GM18508 (cell line): ENCODE data around the gene CDC42EP1.
"Not testable (repeated sequence)": the region's sequence is repeated elsewhere in the genome, so short reads cannot be mapped to it uniquely, and the experiment has no call there.

ENCODE experiments used
- ATAC-seq: cut with Tn5 transposase; IDR thresholded peaks from one replicate; pipeline ENCODE4 v1.9.1; 2021; ENCODE audit warnings: moderate number of reproducible peaks; ENCODE audit not compliant: insufficient read depth, unreplicated experiment

Gene CDC42EP1, protein sequence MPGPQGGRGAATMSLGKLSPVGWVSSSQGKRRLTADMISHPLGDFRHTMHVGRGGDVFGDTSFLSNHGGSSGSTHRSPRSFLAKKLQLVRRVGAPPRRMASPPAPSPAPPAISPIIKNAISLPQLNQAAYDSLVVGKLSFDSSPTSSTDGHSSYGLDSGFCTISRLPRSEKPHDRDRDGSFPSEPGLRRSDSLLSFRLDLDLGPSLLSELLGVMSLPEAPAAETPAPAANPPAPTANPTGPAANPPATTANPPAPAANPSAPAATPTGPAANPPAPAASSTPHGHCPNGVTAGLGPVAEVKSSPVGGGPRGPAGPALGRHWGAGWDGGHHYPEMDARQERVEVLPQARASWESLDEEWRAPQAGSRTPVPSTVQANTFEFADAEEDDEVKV

DNA sequence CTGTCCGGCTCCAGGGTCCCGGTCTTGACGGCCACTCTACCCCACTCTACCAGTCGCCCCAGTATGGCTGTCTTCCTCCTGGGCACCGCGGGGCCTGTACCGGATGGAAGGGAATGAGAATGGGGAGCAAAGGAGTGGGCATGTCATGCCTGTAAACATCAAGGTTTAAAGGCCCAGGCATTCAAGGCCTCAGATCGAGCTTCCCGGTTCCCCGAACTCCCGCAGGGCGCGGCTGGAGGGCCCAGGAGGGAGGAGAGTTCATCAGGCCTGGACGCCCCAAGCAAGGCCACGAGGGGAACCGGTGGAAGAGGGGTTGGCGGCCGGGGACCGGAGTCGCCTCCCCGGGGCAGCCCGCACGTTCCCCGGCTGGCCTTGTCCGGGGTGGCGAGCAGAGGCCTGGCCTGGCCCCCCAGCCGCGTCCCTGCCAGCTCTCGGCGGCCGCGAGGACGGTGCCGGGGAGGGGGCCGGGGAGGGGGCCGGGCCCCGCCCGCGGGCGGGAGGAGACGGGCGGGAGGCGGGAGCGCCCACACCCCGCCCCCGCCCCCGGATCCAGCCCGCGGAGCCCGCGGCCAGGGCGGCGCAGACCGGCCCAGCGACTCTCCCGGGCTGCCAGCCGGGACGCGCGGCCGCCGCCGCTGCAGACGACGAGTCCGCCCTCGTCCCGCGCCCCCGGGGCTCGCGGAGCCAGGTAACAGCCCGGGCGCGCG, at the start of gene CDC42EP1:
Gene CDC42EP1, plus strand, starts transcription at position 580 of the 707 bp plus-strand sequence. CDS start 5,870 bp downstream, outside the sequence.
- no peak for ATAC-seq

DNA sequence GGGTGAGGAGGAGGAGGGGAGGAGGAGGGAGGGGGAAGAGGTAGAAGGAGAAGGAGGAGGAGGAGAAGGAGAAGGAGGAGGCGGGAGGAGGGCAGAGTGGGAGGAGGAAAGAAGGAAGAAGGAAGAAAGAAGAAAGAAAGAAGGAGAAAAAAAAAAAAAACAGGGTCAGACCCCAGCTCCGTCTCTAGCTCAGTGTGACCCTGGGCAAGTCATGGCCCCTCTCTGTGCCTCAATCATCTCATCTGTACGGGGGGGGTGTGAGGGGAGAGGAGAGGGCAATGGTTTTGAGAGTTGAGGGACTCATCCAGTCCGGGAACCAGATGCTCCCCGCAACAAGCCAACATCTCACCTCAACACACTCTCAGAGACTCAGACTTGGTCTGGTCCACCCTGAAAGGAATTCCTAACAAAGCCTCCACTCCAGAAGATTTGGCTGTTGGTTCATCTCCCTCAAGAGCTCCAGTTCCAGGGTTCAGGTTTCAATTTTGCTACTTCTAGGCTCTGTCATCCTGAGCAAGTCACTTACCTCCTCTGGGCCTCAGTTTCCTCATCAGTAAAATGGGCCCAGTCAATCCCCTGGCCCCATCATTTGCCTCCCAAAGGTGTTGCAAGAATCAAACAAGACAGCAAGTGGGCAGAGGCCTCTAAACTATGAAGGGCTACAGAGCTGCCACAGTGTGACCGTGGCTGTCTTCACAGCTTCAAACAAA, 48.7 kb upstream of the CDC42EP1 start:
- ATAC-seq = no peak

DNA sequence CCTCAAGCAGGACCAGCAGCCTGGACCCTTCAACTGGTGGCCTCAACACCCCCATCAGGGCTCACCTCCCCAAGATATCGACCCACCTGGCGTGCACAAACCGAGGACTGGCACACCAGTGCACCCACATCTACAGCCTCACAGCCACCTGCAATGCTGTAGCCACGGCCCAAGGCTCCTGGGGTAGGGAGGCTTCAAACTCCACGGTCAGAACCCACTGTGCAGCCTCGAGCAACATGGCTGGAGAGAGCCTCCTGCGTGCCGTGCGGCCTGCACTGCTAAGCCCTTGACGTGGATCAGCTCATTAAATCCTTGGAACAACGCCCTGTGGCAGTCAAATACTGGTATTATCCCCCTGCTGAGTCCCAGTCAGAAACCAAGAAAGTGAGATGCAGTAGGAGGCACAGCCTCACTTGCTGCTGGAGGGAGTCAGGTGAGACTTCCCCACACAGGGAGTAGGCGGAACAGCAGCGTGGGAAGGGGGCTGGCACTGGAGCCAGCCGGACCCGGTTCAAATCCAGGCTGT, 45.7 kb upstream of the CDC42EP1 start:
- ATAC-seq = no peak

DNA sequence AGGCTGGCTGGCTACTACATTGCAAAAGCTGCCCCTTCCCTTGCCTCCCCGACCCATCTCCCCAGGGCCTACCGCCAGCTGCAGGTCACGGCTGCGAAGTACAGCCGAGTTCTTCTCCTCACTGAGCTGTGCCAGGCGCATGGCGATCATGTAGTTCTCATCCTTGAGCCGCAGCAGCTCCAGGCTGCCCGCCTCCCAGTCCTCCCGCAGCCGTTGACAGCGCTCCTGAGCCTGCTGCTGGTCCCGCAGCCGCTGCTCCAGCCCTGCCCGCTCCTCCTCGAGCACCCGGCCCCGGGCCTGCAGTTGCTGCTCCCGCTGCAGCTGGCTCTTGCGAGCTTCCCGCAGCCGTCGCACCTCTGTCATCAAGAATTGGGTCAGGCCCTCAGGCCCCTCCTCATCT, 44.4 kb upstream of the CDC42EP1 start:
- ATAC-seq = no peak

DNA sequence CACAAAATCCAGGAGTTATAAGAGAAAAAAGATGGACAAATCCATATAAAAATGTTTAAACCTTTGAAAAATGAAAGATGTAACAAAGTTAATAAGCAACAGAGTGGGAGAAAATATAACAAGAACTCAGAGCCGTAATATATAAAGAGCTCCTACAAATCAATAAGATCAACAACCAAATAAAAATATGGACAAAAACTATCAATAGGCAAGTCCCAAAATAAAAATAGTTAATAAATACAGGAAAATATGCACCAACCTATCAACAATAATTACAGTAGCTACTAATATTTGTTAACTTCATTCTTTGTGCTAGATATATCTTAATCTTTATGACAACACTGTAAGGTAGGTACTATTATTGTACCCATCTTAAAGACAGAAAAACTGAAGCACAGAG, 43.8 kb upstream of the CDC42EP1 start:
- ATAC-seq = no peak

DNA sequence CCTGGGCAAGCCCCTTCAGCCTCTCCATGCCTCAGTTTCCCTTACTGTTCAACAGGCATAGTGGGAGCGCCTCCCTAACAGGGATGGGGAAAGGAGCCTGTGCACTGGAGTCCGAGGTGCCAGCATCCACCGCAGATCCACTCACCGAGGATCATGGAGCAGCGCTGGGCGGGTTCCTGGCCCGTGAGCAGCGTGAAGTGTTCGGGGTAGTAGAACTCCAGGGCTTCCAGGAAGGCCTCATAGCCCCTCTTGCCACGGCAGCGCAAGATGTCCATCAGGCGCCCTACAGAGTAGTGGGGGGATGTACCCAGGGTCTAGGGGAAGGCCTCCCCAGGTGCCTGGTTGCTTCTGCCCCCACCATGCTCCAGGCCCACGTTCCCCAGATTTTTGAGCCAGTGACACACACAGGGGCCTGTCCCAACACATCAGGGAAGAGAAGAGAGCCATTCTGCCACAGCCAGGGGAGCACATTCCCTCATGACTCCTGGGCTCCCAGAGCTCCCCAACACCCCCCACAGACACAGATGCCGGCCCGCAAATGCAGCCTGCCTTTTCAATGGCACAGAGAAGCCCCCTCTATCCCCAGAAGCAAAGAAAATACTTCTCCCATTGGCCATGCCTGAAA, 42.3 kb upstream of the CDC42EP1 start:
- ATAC-seq = no peak

DNA sequence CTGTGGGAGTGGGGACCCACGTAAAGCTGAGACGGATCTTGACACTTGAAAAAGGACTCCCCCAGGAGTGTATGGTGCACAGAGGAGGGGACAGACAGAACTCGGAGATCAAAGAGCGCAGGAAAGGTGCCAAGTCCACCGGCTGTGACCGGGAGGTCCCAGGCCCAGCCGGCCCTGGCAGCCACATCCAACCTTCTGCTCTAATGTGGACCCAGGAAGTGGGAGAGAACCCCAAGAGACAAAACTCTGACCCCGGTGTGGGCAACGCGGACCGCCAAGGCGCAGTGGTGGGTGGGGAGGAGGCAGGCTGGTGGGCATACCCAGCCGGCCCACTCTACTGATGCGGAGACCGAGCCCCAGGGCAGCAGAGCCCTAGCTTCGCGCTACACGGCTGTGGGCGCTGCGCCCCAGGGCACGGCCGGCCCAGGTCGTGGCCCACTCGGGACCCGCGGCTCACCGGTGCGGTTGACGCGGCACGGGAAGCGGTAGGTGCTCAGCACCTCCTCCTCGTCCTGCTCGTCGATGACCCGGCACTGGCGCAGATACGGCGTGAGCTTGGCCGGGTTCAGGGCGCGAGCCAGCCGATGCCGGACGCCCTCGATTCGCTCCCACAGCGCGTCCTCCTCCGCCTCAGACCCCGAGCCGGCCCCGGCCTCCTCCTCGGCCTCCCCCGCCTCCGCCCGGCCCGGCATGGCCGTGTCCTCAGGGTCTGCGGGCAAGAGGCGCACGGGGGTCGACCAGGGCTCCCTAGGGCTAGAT, 41.6 kb upstream of the CDC42EP1 start:
- ATAC-seq = no peak

DNA sequence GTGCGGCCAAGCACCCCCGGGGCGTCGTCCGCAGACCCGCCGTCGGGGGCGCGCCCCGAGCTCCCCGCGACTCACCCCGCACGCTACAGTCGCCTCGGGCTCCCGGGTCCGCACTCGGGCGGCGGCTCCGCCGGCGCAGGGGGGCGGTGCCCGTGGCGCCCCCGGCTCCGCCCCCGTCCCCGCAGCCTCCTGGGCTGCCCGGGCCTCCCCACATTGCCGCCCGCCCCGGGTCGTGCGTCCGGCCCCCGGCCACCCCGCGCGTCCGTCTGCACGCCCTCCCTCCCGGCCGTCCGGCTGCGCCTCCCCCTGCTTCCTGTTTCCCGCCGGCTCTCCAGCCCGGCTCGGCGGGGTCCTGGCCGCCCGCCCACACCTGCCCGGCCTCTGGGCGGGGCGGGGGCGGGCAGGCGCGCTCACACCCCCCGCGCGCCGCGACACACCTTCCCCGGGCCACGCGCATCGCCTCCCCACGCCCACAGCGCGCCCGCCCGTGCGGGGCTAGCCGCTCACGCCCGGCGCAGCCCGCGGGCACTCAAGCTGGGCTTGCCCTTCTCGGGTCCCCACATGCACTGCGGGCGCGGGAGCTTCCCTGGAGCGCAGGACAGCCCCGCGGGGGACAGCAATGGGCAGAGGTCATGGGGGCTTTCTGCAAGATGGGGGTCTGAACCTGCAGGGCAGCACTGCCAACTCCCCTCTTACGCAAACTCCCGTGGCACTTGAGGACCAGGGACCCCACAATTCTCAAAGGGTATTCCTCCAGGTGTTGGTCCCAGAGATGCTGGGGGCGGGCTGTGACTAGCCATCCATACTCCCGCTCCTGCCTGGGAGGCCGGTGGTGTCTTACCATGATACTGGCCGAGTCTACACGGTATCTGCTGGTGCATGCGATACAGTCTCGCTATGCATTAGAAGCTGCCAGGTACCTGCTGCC, 40.7 kb upstream of the CDC42EP1 start, which contains the start of gene CARD10:
Gene CARD10, minus strand, starts transcription at position 148 of the 928 bp plus-strand sequence. CDS start 215 bp downstream, outside the sequence.
- ATAC-seq = no peak

DNA sequence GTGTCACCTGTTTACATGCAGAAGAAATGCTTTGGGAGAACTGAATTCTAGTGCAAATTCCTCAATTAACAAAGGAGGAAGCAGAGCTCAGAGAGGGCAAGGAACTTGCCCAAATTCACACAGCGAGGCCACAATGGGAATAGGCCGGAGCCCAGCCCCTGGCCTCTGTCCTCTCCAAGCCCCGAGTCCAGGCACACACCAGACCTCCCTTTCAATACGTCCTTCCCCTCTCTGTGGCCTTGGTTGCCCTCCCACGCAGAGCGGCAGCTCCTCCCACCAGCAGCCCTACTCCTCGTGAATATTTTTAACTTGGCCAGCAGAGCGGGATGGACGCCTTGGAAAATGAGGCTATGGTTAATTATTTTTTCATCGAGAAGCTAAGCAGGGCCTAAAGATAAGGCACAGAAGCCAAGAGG, 39.5 kb upstream of the CDC42EP1 start:
- no peak for ATAC-seq

DNA sequence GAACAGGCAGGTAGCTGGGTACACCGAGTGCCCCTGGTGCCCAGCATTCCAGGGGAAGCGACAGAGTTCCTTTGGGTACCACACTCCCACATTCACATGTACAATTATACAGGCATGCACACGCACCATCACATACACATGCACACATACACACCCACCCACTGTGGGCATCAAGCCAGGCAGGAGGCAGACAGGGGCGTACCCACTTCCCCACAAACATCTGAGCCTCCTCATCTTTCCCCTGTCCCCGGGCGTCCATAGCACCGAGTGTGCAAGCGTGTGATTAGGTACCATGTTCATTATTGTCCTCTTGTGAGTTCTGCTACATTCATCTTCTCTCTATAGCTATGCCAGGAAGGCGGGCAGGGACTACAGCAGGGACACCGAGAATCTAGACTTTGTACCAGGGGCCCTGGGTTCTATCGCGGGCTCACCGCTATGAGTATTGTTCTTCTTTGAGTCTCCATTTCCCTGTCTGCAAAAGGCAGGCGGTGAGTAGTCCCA, 39.0 kb upstream of the CDC42EP1 start:
- no peak for ATAC-seq

DNA sequence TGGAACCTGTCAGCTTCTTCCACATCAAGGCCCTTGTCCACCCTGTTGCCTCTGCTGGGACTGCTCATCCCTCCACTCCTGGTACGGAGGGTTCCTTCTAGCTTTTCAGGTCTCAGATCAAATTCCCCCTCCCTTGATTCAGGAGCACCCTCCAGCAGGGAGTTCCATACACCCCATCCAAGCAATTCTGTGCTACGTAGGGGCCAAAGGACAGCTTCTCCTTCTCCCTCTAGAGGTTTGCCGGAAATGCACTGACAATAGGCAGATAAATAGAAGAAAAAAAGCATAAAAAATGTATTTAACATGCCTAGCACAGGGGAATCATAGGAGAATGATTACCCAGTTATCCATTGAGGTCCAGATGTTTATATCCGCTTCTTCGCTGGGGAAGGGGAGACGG, 37.8 kb upstream of the CDC42EP1 start:
- ATAC-seq = no peak

DNA sequence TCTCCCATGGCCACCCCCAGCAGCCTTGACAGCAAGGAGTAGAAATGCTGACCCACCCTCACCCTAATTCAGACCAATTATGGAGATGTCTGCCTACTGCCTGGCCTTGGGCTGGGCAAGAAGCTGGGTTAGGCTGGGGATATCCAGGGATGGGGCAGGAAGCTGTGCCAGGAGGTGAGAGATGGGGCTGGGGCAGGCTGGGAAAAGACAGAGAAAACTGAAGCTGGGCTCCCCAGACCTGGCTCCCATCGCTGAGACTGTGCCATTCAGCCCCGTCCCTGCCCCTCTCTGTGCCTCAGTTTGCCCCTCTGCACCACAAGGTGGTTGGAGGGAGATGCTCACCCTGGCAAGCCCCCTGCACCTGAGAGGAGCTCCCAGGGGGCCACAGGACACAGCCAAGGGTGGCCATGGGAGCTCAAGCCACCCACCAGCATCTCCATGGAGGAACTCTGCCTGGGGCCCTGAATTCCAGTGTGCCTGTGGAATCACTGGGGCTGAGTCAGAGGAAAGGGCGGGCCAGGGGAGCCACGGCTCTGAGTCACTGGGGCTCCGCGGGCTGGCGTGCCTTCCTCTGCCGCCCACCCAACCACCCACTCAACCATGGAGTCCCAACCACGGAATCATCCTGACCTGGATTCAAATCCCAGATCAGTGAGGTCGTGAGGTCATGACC, 35.1 kb upstream of the CDC42EP1 start:
- no peak for ATAC-seq

DNA sequence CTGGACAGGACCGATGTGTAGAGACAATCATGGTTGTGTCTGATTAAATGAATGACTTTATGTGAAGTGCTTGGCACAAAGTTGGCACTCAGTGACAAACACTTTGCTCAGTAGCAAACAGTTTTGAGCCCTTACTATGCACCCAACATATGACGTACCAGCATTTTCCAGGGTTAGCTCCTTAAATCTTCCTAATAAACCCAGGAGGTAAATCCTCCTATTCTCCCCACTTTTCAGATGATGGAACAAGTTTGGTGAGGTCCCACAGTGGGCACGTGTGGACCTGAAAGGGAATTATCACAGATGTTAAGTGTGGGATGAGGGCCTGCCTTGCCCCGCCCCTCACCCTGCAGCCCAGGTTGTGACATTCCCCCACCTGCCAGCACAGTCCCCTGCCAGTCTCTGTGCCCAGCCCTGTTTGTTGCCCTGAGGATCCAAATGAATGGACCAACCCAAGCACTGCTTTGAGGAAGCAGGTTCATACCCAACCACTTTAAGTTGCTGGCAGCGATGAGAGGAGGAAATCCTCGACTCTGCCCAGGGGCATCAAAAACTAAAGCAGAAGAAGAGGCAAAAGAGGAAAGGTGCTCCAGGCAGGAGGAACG, 34.4 kb upstream of the CDC42EP1 start:
- no peak for ATAC-seq

DNA sequence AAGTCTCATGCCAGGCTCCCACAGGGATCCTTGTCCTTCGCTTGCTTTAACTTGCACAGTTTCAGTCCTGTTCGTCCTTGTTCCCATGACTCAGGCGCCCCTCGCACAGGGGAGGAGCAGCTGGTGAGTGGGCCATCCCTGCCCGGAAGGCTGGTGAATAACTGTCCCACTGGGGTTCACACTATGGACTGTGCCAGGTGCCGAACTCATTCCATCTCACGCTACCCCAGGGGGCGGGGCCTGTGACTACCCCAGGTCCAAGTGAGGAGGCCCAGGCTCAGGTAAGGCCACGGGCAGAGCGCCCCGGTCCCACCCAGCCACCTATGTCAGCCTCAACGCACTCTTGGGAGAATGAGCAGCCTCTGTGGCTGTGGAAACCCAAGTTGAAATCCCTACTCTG, 33.9 kb upstream of the CDC42EP1 start:
- no peak for ATAC-seq

DNA sequence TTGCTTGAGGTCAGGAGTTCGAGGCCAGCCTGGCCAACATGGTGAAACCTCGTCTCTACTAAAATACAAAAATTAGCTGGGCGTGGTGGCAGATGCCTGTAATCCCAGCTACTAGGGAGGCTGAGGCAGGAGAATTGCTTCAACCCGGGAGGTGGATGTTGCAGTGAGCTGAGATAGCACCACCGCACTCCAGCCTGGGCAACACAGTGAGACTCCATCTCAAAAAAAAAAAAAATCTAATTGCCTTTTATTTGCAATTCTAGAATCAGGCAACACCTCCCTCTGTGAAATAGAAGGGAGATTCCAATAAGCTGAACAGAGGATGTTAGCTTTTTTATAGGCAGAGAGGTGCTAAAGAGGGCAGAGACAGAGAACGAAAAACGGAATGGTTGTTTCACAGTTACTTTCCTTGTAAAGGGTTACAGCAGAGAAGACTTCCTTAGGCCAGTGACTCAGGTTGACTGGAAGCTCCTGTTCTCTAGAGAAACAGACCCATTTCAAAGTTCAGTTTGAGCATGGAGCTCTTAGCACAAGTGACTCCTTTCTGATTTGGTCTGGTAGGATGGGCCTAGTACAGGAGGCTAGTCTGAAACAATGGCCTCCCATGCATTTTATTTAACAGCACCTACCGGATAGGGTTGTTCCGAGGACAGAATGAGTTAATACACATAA, 33.1 kb upstream of the CDC42EP1 start:
- not testable (repeated sequence) for ATAC-seq

DNA sequence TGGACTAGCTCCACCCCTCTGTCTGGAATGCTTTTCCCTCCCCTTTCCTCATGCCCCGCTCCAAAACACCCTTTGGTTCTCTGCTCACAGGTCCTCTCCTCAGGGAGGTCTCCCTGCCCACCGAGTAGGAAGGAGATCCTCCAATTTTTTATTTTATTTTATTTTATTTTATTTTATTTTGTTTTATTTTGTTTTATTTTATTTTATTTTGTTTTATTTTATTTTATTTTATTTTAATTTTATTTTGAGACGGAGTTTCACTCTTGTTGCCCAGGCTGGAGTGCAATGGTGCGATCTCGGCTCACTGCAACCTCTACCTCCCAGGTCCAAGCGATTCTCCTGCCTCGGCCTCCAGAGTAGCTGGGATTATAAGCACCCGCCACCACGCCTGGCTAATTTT, 32.3 kb upstream of the CDC42EP1 start:
- ATAC-seq = not testable (repeated sequence)
